Measurements from ENCODE around the gene SLC26A9. TPM values are rescaled to one million over a fixed set of nuclear protein-coding genes. Genes with fewer than 3 reads are reported as not detected.
A peak's percentile ranks its signal among the peaks of the same experiment; 100 is the strongest.

Gene SLC26A9
- total and polyA plus RNA-seq, 2 donors (not counting 1 experiment from before 2014, with no cell fraction given): not detected

DNA sequence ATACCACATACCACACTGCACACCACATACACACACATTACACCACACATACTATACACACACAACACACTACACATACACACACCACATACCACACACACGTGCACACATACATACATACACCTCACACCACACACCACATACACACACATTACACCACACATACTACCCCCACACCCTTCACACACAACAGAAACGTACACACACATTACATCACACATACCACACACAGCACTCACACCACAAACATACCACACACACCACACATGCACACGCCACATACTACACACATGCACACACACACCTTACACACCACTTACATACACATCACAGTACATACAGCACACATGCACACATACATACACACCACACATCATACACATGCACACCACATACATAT, 31.5 kb upstream of the SLC26A9 start:
- Histone ChIP-seq H2AFZ (ENCODE audit: low read length) (no peak overlapping the region), H3K4me1 (ENCODE audit: control insufficient read depth, extremely low read depth, insufficient read depth, low read length) (no peaks in the 10 kb centered on the region), H3K27me3 (ENCODE audit: control insufficient read depth, insufficient read depth, low read length) (no peaks in the 10 kb centered on the region), H3K4me3 (replicated peaks in 1 of 4; ENCODE audit: control extremely low read depth in 1 of 4, insufficient read depth in 1 of 4, low read depth in 3 of 4, low read length in 4 of 4) (no peak overlapping the region), H3K9me3 (ENCODE audit: control insufficient read depth, insufficient read depth, low read depth, low read length) (no peaks in the 10 kb centered on the region), H3K4me2 (ENCODE audit: extremely low read depth, insufficient read depth, low read length) (no peak overlapping the region), H4K20me1 (ENCODE audit: control insufficient read depth, extremely low read depth, insufficient read depth, low read length) (no peaks in the 10 kb centered on the region), H3K27ac (ENCODE audit: insufficient read depth, low read length) (no peak overlapping the region), H3K36me3 (ENCODE audit: control insufficient read depth, insufficient read depth, low read length) (no peaks in the 10 kb centered on the region), H3K9ac (ENCODE audit: insufficient read depth, low read length) (no peak overlapping the region), H3K79me2 (ENCODE audit: control insufficient read depth, insufficient read depth, low read length) (no peaks in the 10 kb centered on the region)
- DNase-seq (ENCODE audit: low read depth in 2 of 2): no peak
- TF ChIP-seq, protein P1, sequence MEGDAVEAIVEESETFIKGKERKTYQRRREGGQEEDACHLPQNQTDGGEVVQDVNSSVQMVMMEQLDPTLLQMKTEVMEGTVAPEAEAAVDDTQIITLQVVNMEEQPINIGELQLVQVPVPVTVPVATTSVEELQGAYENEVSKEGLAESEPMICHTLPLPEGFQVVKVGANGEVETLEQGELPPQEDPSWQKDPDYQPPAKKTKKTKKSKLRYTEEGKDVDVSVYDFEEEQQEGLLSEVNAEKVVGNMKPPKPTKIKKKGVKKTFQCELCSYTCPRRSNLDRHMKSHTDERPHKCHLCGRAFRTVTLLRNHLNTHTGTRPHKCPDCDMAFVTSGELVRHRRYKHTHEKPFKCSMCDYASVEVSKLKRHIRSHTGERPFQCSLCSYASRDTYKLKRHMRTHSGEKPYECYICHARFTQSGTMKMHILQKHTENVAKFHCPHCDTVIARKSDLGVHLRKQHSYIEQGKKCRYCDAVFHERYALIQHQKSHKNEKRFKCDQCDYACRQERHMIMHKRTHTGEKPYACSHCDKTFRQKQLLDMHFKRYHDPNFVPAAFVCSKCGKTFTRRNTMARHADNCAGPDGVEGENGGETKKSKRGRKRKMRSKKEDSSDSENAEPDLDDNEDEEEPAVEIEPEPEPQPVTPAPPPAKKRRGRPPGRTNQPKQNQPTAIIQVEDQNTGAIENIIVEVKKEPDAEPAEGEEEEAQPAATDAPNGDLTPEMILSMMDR (conservative IDR thresholded peaks at IDR 0.05 in 1 of 2, IDR thresholded peaks at IDR 0.05 in 1 of 2; ENCODE audit: low read depth in 1 of 2, low read length in 2 of 2): no peak
- TF ChIP-seq EZH2 (IDR thresholded peaks at IDR 0.05; ENCODE audit: low read length, missing control alignments): no peak

DNA sequence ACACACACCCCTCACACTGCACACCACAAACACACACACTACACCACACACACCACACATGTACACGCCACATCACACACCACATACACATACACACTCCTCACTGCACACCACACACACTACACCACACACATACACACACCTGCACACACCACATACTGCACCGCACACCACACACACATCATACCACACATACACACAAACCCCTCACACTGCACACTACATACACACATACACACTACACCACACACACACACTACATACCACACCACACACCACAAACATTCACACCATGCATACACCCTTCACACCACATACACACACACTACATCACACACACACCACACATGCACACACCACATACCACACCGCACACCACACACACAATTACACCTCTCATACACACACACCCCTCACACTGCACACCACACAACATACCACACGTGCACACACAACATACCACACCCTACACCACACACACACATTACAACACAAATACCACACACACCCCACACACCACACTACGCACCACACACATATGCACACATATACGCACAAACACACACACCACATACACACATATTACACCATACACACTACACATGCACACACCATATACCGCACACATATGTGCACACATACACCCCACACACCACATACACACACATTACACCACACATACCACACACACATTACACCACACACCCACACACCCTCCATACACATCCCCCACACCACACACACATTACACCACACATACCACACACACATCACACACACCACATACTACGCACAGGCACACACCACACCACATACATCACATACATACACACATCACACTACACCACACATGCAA, 30.3 kb upstream of the SLC26A9 start:
- DNase-seq (ENCODE audit: low read depth in 2 of 2): no peak
- H3K79me2 ChIP-seq (ENCODE audit: control insufficient read depth, insufficient read depth, low read length): no peaks in the 10 kb centered on the region
- no peaks in the 10 kb centered on the region for H4K20me1 ChIP-seq (ENCODE audit: control insufficient read depth, extremely low read depth, insufficient read depth, low read length)
- H3K27me3 ChIP-seq (ENCODE audit: control insufficient read depth, insufficient read depth, low read length): no peaks in the 10 kb centered on the region
- no peak overlapping the region for H3K4me3 ChIP-seq (replicated peaks in 1 of 4; ENCODE audit: control extremely low read depth in 1 of 4, insufficient read depth in 1 of 4, low read depth in 3 of 4, low read length in 4 of 4)
- H3K9ac ChIP-seq (ENCODE audit: insufficient read depth, low read length): no peak overlapping the region
- no peak overlapping the region for H3K27ac ChIP-seq (ENCODE audit: insufficient read depth, low read length)
- H3K36me3 ChIP-seq (ENCODE audit: control insufficient read depth, insufficient read depth, low read length): no peaks in the 10 kb centered on the region
- H2AFZ ChIP-seq (ENCODE audit: low read length): no peak overlapping the region
- no peak overlapping the region for H3K4me2 ChIP-seq (ENCODE audit: extremely low read depth, insufficient read depth, low read length)
- H3K4me1 ChIP-seq (ENCODE audit: control insufficient read depth, extremely low read depth, insufficient read depth, low read length): no peaks in the 10 kb centered on the region
- TF ChIP-seq EZH2 (IDR thresholded peaks at IDR 0.05; ENCODE audit: low read length, missing control alignments): no peak
- TF ChIP-seq, protein P1 (conservative IDR thresholded peaks at IDR 0.05 in 1 of 2, IDR thresholded peaks at IDR 0.05 in 1 of 2; ENCODE audit: low read depth in 1 of 2, low read length in 2 of 2): no peak
- no peaks in the 10 kb centered on the region for H3K9me3 ChIP-seq (ENCODE audit: control insufficient read depth, insufficient read depth, low read depth, low read length)

DNA sequence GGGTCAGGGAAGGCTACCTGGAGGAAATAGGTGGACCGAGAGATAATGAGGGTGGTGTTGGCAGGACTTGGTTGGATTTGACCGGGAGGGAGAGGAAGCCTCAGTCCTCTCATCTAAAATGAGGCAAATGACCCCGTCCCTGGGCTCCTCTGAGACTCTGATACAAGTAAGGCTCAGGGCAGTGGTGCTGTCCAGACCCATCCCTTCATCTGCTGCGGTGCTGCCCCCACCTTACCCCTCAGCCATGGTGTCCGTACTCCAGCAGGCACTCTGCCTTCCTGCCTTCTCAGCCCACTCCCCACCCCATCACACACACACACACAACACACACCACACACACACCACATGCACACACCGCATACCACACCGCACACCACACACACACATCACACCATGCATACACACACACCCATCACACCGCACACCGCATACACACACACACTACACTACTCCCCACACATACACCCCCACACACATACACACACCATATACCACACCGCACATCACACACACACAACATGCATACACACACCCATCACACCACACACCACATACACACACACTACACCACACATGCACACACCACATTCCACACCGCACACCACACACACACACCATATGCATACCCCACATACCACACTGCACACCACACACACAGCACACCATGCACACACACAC, 29.4 kb upstream of the SLC26A9 start:
- peak in 1 of 2 donors; percentile 64 for DNase-seq (ENCODE audit: low read depth in 2 of 2)
- no peak overlapping the region for H3K4me2 ChIP-seq (ENCODE audit: extremely low read depth, insufficient read depth, low read length)

More for the DNA sequence above, 29.4 kb upstream of the SLC26A9 start:
- Histone ChIP-seq H3K9me3 (ENCODE audit: control insufficient read depth, insufficient read depth, low read depth, low read length) (no peaks in the 10 kb centered on the region), H3K27ac (ENCODE audit: insufficient read depth, low read length) (no peak overlapping the region), H4K20me1 (ENCODE audit: control insufficient read depth, extremely low read depth, insufficient read depth, low read length) (no peaks in the 10 kb centered on the region), H3K4me1 (ENCODE audit: control insufficient read depth, extremely low read depth, insufficient read depth, low read length) (no peaks in the 10 kb centered on the region), H3K4me3 (replicated peaks in 1 of 4; ENCODE audit: control extremely low read depth in 1 of 4, insufficient read depth in 1 of 4, low read depth in 3 of 4, low read length in 4 of 4) (no peak overlapping the region), H3K27me3 (ENCODE audit: control insufficient read depth, insufficient read depth, low read length) (no peaks in the 10 kb centered on the region), H2AFZ (ENCODE audit: low read length) (no peak overlapping the region), H3K79me2 (ENCODE audit: control insufficient read depth, insufficient read depth, low read length) (no peaks in the 10 kb centered on the region), H3K36me3 (ENCODE audit: control insufficient read depth, insufficient read depth, low read length) (no peaks in the 10 kb centered on the region), H3K9ac (ENCODE audit: insufficient read depth, low read length) (no peak overlapping the region)
- no peak for TF ChIP-seq EZH2 (IDR thresholded peaks at IDR 0.05; ENCODE audit: low read length, missing control alignments)
- TF ChIP-seq, protein P1 (conservative IDR thresholded peaks at IDR 0.05 in 1 of 2, IDR thresholded peaks at IDR 0.05 in 1 of 2; ENCODE audit: low read depth in 1 of 2, low read length in 2 of 2): no peak
